ENCODE data around the gene GGTLC1.

DNA sequence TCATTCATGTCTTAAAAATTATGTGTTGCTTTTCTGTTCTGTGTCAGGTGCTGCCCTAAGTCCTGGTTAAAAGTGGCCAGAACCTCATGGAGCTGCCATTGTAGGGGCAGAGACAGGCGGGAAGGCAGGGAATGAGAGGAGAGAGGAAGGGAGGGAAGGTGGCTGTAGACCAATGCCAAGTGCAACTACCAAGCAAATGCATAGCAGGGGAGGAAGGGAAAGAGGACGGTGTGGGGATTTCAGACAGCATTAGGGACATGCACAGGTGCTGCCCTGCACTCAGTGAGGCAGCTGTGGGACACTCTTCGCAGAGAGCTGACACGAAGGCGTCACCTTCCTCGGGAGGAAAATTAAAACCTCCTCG is 21.0 kb downstream of the GGTLC1 start:
- TF ChIP-seq MYC (IDR thresholded peaks at IDR 0.05; ENCODE audit: low read depth, low read length) (no peak), POLR2A (IDR thresholded peaks at IDR 0.05; ENCODE audit: extremely low read depth, insufficient read length) (no peak)
- TF ChIP-seq, protein P1, sequence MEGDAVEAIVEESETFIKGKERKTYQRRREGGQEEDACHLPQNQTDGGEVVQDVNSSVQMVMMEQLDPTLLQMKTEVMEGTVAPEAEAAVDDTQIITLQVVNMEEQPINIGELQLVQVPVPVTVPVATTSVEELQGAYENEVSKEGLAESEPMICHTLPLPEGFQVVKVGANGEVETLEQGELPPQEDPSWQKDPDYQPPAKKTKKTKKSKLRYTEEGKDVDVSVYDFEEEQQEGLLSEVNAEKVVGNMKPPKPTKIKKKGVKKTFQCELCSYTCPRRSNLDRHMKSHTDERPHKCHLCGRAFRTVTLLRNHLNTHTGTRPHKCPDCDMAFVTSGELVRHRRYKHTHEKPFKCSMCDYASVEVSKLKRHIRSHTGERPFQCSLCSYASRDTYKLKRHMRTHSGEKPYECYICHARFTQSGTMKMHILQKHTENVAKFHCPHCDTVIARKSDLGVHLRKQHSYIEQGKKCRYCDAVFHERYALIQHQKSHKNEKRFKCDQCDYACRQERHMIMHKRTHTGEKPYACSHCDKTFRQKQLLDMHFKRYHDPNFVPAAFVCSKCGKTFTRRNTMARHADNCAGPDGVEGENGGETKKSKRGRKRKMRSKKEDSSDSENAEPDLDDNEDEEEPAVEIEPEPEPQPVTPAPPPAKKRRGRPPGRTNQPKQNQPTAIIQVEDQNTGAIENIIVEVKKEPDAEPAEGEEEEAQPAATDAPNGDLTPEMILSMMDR (IDR thresholded peaks at IDR 0.05; ENCODE audit: low read depth, low read length) = no peak
- TF ChIP-seq, protein P2, sequence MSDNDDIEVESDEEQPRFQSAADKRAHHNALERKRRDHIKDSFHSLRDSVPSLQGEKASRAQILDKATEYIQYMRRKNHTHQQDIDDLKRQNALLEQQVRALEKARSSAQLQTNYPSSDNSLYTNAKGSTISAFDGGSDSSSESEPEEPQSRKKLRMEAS (IDR thresholded peaks at IDR 0.05; ENCODE audit: low read depth, low read length) = no peak
